Retinal pigment epithelial cell (primary cell): ENCODE data around the gene CSF2RB.

Source experiments
- DNase-seq: peaks from one replicate; pipeline ENCODE4 v3.0.0-alpha.2; 2010; ENCODE audit warnings: low read depth
- H3K4me3 ChIP-seq: 2 replicates; pipeline ENCODE4 v1.5.1; 2011; ENCODE audit warnings: mild to moderate bottlenecking, low read length, control low read depth, moderate library complexity
- TF ChIP-seq, protein P1 (sequence below): conservative IDR thresholded peaks from 2 replicates; pipeline ENCODE4 v1.5.1; 2011; ENCODE audit warnings: low read depth, low read length, control low read depth, inconsistent platforms

CSF2RB gene

DNA sequence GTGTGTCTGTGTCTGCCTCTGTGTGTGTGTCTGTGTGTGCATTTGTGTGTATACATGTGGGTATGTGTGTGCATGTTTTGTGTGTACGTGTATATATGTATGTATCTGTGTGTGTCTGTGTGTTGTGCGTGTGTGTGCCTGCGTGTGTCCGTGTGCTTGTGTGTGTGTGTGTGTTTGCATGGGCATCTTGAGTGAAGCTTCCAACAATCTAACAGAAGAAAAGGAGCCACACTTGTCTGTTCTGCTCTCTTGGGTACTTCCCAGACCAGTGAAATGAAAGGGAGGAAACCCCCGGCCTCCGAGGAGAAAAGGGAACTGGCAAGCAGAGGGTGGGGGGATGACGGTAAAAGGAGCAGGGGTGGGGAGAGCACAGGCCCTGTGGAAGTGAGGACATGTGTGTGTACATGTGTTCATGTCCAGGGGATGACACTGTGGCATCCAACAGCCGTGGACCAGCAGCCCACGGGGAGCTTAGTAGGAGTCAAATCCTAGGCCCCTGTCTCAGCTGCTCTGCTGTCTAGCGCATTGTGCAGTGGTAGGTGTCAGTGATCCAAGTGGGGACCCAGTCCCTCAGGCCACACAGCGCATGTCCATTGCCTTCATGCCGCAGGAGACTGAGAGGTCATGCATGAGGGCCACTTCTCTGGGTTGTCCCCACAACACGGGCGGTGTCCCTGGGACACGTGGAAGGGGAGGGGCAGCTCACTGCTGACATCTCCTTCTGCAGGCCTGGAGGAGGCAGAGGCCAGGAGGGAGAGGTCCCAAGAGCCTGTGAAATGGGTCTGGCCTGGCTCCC, 8.1 kb downstream of the CSF2RB start:
- DNase-seq, result no peak
- TF ChIP-seq, protein P1, sequence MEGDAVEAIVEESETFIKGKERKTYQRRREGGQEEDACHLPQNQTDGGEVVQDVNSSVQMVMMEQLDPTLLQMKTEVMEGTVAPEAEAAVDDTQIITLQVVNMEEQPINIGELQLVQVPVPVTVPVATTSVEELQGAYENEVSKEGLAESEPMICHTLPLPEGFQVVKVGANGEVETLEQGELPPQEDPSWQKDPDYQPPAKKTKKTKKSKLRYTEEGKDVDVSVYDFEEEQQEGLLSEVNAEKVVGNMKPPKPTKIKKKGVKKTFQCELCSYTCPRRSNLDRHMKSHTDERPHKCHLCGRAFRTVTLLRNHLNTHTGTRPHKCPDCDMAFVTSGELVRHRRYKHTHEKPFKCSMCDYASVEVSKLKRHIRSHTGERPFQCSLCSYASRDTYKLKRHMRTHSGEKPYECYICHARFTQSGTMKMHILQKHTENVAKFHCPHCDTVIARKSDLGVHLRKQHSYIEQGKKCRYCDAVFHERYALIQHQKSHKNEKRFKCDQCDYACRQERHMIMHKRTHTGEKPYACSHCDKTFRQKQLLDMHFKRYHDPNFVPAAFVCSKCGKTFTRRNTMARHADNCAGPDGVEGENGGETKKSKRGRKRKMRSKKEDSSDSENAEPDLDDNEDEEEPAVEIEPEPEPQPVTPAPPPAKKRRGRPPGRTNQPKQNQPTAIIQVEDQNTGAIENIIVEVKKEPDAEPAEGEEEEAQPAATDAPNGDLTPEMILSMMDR, result no peak
- H3K4me3 ChIP-seq, result no peak overlapping the region

GRCh38 chr22:36922105-36922608, 8.7 kb downstream of the CSF2RB start:
- TF ChIP-seq, protein P1, result no peak
- DNase-seq, result no peak
- no peak overlapping the region for H3K4me3 ChIP-seq

- no peak overlapping the region for H3K4me3 ChIP-seq
- TF ChIP-seq, protein P1, result no peak
- DNase-seq, result no peak
Observed at GRCh38 chr22:36922711-36923110, 9.3 kb downstream of the CSF2RB start.

DNA sequence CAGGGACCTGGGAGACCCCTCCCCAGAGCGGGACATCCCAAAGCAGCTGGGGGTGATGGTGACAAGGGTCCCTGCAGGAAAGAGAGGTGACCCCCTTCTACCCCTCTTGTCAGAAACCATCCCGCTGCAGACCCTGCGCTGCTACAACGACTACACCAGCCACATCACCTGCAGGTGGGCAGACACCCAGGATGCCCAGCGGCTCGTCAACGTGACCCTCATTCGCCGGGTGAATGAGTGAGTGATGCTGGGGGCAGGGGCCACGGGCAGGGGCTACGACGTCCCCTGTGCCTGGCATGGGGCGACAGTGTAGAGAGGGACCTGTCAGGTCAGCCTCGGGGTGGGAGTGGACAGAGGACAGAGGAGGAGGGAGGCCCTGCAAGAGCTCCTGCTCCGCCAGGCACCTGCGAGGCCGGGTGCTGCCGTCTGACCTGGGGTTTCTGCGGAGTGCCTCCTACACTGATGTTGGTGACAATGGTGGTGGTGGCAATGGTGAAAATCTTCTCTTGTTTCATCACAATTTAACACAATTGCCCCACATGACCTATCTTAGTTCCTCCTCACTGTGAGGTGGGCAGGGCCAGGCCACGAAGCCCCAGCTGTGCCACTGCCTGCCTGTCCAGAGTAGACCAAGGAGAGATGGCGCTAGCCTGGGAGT, 9.8 kb downstream of the CSF2RB start:
- TF ChIP-seq, protein P1, result no peak
- no peak overlapping the region for H3K4me3 ChIP-seq
- DNase-seq, result no peak

DNA sequence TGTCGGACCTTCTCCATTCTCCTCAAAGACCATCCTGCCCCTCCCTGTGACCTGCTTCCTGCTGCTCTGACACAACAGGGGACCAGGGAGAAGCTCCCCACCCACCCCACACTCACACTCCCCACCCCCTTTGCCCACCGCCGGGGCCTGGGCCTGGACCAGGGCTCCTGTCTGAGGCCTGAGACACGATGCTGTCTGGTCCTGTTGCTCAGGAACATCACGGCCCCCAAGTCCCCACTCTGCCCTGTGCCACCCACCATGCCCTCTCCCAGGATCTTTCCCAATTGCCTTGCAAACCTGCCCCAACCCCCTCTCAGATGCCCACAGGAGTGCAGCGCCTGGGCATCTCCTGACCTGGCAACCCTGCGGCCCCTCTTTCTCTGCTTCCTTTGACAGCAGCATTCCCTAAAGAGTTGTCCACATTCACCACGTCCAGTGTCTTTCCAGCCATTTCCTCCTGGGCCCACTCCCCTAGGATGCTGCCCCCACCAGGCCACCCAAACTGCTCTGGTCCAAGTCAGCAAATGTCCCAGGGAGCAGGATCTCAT, 10.8 kb downstream of the CSF2RB start:
- TF ChIP-seq, protein P1, result no peak
- DNase-seq, result no peak
- H3K4me3 ChIP-seq, result no peak overlapping the region

DNA sequence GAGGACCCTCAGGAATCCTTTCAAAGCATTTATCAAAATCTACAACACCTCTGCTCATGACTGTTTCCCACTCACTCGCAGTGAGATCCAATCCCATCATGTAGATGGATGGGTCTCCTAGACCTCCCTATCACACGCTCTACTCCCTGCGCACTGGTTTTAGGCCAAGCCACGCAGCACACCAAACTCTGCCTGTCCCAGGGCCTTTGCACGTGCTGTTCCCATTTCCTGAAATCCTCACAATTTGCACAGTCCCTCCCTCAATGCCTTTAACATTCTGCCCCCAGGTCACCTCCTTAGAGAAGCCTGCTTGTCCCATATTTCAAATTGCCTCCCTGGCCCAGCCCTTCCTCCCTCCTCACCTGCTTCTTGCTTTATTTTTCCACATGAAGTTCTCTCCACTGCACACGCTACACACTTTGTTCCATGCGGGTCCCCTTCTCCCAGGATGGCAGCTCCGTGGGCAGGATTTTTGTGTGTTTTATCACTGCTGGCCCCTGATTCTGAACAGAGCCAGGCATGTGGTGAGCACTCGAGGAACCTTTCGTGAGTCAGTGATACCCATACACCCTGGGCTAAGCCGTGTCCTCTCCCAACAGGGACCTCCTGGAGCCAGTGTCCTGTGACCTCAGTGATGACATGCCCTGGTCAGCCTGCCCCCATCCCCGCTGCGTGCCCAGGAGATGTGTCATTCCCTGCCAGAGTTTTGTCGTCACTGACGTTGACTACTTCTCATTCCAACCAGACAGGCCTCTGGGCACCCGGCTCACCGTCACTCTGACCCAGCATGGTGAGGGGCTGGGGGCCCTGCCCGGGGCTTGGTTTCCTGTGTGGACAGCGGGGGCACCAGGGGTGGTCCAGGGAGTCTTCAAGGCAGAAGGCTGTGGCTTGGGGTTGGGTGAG, 12.2 kb downstream of the CSF2RB start:
- H3K4me3 ChIP-seq, result no peak overlapping the region
- no peak for DNase-seq
- TF ChIP-seq, protein P1, result no peak
